ENCODE data around the gene NPR1.

NPR1 gene

GRCh38 chr1:153730468-153730988 lies 52.0 kb downstream of the NPR1 start:
- no peak for FAIRE-seq
- TF ChIP-seq, protein P1, sequence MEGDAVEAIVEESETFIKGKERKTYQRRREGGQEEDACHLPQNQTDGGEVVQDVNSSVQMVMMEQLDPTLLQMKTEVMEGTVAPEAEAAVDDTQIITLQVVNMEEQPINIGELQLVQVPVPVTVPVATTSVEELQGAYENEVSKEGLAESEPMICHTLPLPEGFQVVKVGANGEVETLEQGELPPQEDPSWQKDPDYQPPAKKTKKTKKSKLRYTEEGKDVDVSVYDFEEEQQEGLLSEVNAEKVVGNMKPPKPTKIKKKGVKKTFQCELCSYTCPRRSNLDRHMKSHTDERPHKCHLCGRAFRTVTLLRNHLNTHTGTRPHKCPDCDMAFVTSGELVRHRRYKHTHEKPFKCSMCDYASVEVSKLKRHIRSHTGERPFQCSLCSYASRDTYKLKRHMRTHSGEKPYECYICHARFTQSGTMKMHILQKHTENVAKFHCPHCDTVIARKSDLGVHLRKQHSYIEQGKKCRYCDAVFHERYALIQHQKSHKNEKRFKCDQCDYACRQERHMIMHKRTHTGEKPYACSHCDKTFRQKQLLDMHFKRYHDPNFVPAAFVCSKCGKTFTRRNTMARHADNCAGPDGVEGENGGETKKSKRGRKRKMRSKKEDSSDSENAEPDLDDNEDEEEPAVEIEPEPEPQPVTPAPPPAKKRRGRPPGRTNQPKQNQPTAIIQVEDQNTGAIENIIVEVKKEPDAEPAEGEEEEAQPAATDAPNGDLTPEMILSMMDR (IDR thresholded peaks at IDR 0.05; ENCODE audit: insufficient read depth, missing control alignments) = no peak
- no peak for DNase-seq (ENCODE audit: insufficient read length, low spot score)

- TF ChIP-seq, protein P1 (IDR thresholded peaks at IDR 0.05; ENCODE audit: insufficient read depth, missing control alignments) = no peak
- DNase-seq (ENCODE audit: insufficient read length, low spot score) = no peak
- FAIRE-seq = no peak
Measured at GRCh38 chr1:153733970-153734369, 55.5 kb downstream of the NPR1 start.

- FAIRE-seq = no peak
- TF ChIP-seq, protein P1 (IDR thresholded peaks at IDR 0.05; ENCODE audit: insufficient read depth, missing control alignments) = no peak
- no peak for DNase-seq (ENCODE audit: insufficient read length, low spot score)
Measured at GRCh38 chr1:153734396-153735089, 56.1 kb downstream of the NPR1 start.

DNA sequence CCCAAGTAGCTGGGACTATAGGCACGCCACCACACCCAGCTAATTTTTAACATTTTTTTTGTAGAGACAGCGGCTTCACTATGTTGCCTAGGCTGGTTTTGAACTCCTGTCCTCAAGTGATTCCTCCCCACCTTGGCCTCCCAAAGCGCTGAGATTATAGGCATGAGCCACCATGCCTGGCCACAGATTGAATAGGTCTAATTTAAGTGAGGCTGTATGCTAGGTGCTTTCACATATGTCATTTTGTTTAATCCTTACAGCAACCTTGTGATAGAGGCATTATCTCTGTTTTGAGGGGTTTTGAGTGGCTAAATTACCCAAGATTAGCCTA lies 56.6 kb downstream of the NPR1 start:
- TF ChIP-seq, protein P1 (IDR thresholded peaks at IDR 0.05; ENCODE audit: insufficient read depth, missing control alignments) = no peak
- no peak for FAIRE-seq
- DNase-seq (ENCODE audit: insufficient read length, low spot score) = no peak

- FAIRE-seq (no peak), DNase-seq (ENCODE audit: insufficient read length, low spot score) (no peak)
- TF ChIP-seq, protein P1 (IDR thresholded peaks at IDR 0.05; ENCODE audit: insufficient read depth, missing control alignments) = no peak
Measured at GRCh38 chr1:153741986-153742385, 63.5 kb downstream of the NPR1 start.

DNA sequence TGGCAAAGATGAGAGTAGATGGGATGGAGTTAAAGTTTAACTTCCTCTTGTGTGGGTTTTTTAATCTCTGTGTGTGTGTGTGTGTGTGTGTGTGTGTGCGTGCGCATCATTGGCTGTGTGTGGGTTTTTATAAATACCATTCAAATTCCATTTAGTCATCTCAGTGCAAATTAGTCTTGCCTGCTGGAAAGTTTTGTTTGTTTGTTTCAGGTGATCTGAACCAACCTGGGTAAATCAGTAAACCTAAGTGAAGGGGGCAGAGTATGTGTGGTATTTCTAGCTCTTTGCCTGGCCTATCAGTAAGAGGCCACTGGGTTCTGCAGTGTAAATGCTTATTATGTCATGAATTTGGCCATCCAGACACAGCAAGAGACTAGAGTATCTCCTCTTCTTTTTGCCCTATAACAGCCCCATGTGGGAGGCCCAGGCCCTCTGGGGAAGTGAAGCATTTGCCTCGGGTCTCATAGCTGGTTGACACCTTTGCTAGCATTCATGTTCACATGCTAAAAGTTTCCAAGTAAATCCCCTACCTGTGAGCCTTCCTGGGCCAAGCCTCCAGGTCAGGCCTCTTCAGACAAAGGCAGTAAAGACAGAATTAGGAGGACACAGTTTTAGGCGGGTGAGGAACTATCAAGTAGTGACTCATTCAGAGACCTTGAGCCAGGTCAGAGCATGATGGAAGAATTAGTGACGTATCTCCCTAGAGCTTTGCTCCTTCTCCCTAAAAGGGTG lies 64.1 kb downstream of the NPR1 start:
- TF ChIP-seq, protein P1 (IDR thresholded peaks at IDR 0.05; ENCODE audit: insufficient read depth, missing control alignments) = no peak
- FAIRE-seq (no peak), DNase-seq (ENCODE audit: insufficient read length, low spot score) (no peak)
